ENCODE data around the gene LRRC4C. TPM values are rescaled to one million over a fixed set of nuclear protein-coding genes. Genes with fewer than 3 reads are reported as not detected.

LRRC4C gene
- total and polyA plus RNA-seq, 2 experiments from 2014 or later, result 0.35 to 1.1 TPM

GRCh38 chr11:40606800-40607199, 852.7 kb downstream of the LRRC4C start:
- Mint-ChIP-seq H3K27me3 (ENCODE audit: insufficient read depth, low read depth, poor library complexity) (peaks cover 1% of the 10 kb centered on the region), H3K27ac (no peak overlapping the region), H3K36me3 (ENCODE audit: low read depth) (peaks cover 17% of the 10 kb centered on the region; the same call in 2 of the 3 replicates), H3K4me1 (peaks cover 4% of the 10 kb centered on the region), H3K4me3 (no peak overlapping the region), H3K9me3 (peaks cover 30% of the 10 kb centered on the region)
- no peak for DNase-seq (ENCODE audit: low spot score)
- Histone ChIP-seq H2AFZ (no peak overlapping the region), H3K4me3 (no peak overlapping the region), H3K27ac (ENCODE audit: low read depth) (no peak overlapping the region), H3K79me2 (replicated peaks; ENCODE audit: insufficient read depth) (no peaks in the 10 kb centered on the region), H3F3A (replicated peaks; ENCODE audit: low read depth) (no peaks in the 10 kb centered on the region), H3K27me3 (ENCODE audit: insufficient read depth) (no peaks in the 10 kb centered on the region), H3K4me2 (no peak overlapping the region), H3K9me2 (ENCODE audit: insufficient read depth) (no peaks in the 10 kb centered on the region), H3K36me3 (ENCODE audit: insufficient read depth) (no peaks in the 10 kb centered on the region), H3K4me1 (ENCODE audit: insufficient read depth) (no peaks in the 10 kb centered on the region), H4K20me1 (replicated peaks; ENCODE audit: insufficient read depth) (no peaks in the 10 kb centered on the region)
- ATAC-seq, result no peak
- no peak for TF ChIP-seq NANOG (IDR thresholded peaks at IDR 0.05; ENCODE audit: borderline replicate concordance)

GRCh38 chr11:40602866-40603552, 856.4 kb downstream of the LRRC4C start:
- Histone ChIP-seq H3F3A (replicated peaks; ENCODE audit: low read depth) (no peaks in the 10 kb centered on the region), H3K4me3 (no peak overlapping the region), H3K9me2 (ENCODE audit: insufficient read depth) (no peaks in the 10 kb centered on the region), H3K4me1 (ENCODE audit: insufficient read depth) (no peaks in the 10 kb centered on the region), H3K4me2 (no peak overlapping the region), H2AFZ (peak overlapping the region; percentile 70; the same call in 1 of the 2 replicates), H3K79me2 (replicated peaks; ENCODE audit: insufficient read depth) (no peaks in the 10 kb centered on the region), H3K36me3 (ENCODE audit: insufficient read depth) (no peaks in the 10 kb centered on the region), H3K27ac (ENCODE audit: low read depth) (no peak overlapping the region), H3K27me3 (ENCODE audit: insufficient read depth) (no peaks in the 10 kb centered on the region), H4K20me1 (replicated peaks; ENCODE audit: insufficient read depth) (no peaks in the 10 kb centered on the region)
- ATAC-seq (no peak), DNase-seq (ENCODE audit: low spot score) (no peak)
- Mint-ChIP-seq H3K27ac (no peak overlapping the region), H3K27me3 (ENCODE audit: insufficient read depth, low read depth, poor library complexity) (no peaks in the 10 kb centered on the region), H3K36me3 (ENCODE audit: low read depth) (peaks cover 17% of the 10 kb centered on the region; the same call in 2 of the 3 replicates), H3K4me1 (peaks cover 4% of the 10 kb centered on the region), H3K9me3 (peaks cover 26% of the 10 kb centered on the region), H3K4me3 (no peak overlapping the region)
- no peak for TF ChIP-seq ZNF462 (CRISPR knock-in tag; IDR thresholded peaks at IDR 0.05)
- TF ChIP-seq EZH2phosphoT487 (IDR thresholded peaks at IDR 0.05; ENCODE audit: unreplicated experiment), result no peak
- TF ChIP-seq ZNF331 (CRISPR knock-in tag; IDR thresholded peaks at IDR 0.05; ENCODE audit: low read depth), result no peak
- no peak for TF ChIP-seq CTCF (conservative IDR thresholded peaks at IDR 0.05; ENCODE audit: low read depth in 2 of 2)
- no peak for TF ChIP-seq POLR2AphosphoS5 (IDR thresholded peaks at IDR 0.05; ENCODE audit: low read depth)
- TF ChIP-seq STAT1 (IDR thresholded peaks at IDR 0.05; ENCODE audit: unreplicated experiment), result no peak
- TF ChIP-seq EZH2 (IDR thresholded peaks at IDR 0.05; ENCODE audit: low read depth, unreplicated experiment), result no peak
- no peak for TF ChIP-seq ETS1 (IDR thresholded peaks at IDR 0.05)
- TF ChIP-seq JUNB (IDR thresholded peaks at IDR 0.05; ENCODE audit: unreplicated experiment), result no peak
- no peak for TF ChIP-seq NANOG (IDR thresholded peaks at IDR 0.05; ENCODE audit: borderline replicate concordance)

Measured in GM23338 (cell line).